ENCODE data around the gene SPATS2. TPM values are rescaled to one million over a fixed set of nuclear protein-coding genes. Genes with fewer than 3 reads are reported as not detected.

Gene SPATS2
- total RNA-seq, 4 donors from 2014 or later: 5.3 to 7.8 (median 6.7) TPM

- DNase-seq (no peak), ATAC-seq (no peak)
- no peaks in the 10 kb centered on the region for H3K9me3 ChIP-seq
- intact Hi-C loops (cut with DNase I; ENCODE audit: low total_unique reads) (no loop called here), in situ Hi-C loops (cut with MboI; ENCODE audit: low sequenced_read_pairs in 4 of 4) (no loop called here)
- no peak overlapping the region for H3K4me3 ChIP-seq
- H3K4me1 ChIP-seq: peaks cover 18 to 23% of the 10 kb centered on the region in 2 donors
- H3K36me3 ChIP-seq: no peaks in the 10 kb centered on the region
- TF ChIP-seq POLR2A (IDR thresholded peaks at IDR 0.05): no peak
- no peak for TF ChIP-seq CTCF (IDR thresholded peaks at IDR 0.05 in 4 of 5, conservative IDR thresholded peaks at IDR 0.05 in 1 of 5)
- H3K27ac ChIP-seq: no peak overlapping the region
- no peaks in the 10 kb centered on the region for H3K27me3 ChIP-seq
Measured at GRCh38 chr12:49465132-49465531, 97.9 kb downstream of the SPATS2 start.

- peaks cover 16 to 17% of the 10 kb centered on the region in 2 donors for H3K4me1 ChIP-seq
- TF ChIP-seq POLR2A (IDR thresholded peaks at IDR 0.05) (no peak), CTCF (IDR thresholded peaks at IDR 0.05 in 4 of 5, conservative IDR thresholded peaks at IDR 0.05 in 1 of 5) (no peak)
- H3K27ac ChIP-seq: no peak overlapping the region
- H3K27me3 ChIP-seq: no peaks in the 10 kb centered on the region
- no peak for ATAC-seq
- H3K9me3 ChIP-seq: no peaks in the 10 kb centered on the region
- H3K4me3 ChIP-seq: no peak overlapping the region
- in situ Hi-C loops (cut with MboI; ENCODE audit: low sequenced_read_pairs in 4 of 4): no loop called here
- no peaks in the 10 kb centered on the region for H3K36me3 ChIP-seq
- DNase-seq: no peak
- intact Hi-C loops (cut with DNase I; ENCODE audit: low total_unique reads): no loop called here
Measured at GRCh38 chr12:49470986-49471385, 103.7 kb downstream of the SPATS2 start.

GRCh38 chr12:49471557-49471956 lies 104.3 kb downstream of the SPATS2 start:
- H3K36me3 ChIP-seq: no peaks in the 10 kb centered on the region
- in situ Hi-C loops (cut with MboI; ENCODE audit: low sequenced_read_pairs in 4 of 4) (no loop called here), intact Hi-C loops (cut with DNase I; ENCODE audit: low total_unique reads) (no loop called here)
- no peaks in the 10 kb centered on the region for H3K9me3 ChIP-seq
- H3K27me3 ChIP-seq: no peaks in the 10 kb centered on the region
- peaks cover 16 to 17% of the 10 kb centered on the region in 2 donors for H3K4me1 ChIP-seq
- no peak overlapping the region for H3K4me3 ChIP-seq
- DNase-seq (no peak), ATAC-seq (no peak)
- TF ChIP-seq CTCF (IDR thresholded peaks at IDR 0.05 in 4 of 5, conservative IDR thresholded peaks at IDR 0.05 in 1 of 5) (no peak), POLR2A (IDR thresholded peaks at IDR 0.05) (no peak)
- no peak overlapping the region for H3K27ac ChIP-seq

GRCh38 chr12:49476091-49476490 lies 108.8 kb downstream of the SPATS2 start:
- TF ChIP-seq CTCF (IDR thresholded peaks at IDR 0.05 in 4 of 5, conservative IDR thresholded peaks at IDR 0.05 in 1 of 5): no peak
- no peak for TF ChIP-seq POLR2A (IDR thresholded peaks at IDR 0.05)
- in situ Hi-C loops (cut with MboI; ENCODE audit: low sequenced_read_pairs in 4 of 4) (no loop called here), intact Hi-C loops (cut with DNase I; ENCODE audit: low total_unique reads) (no loop called here)
- Histone ChIP-seq H3K9me3 (no peaks in the 10 kb centered on the region), H3K27ac (no peak overlapping the region), H3K27me3 (no peaks in the 10 kb centered on the region), H3K4me1 (peaks cover 22 to 26% of the 10 kb centered on the region in 2 donors), H3K36me3 (no peaks in the 10 kb centered on the region), H3K4me3 (no peak overlapping the region)
- DNase-seq (no peak), ATAC-seq (no peak)
